Gastrocnemius medialis (tissue), 4 donors: ENCODE measurements around the gene PRKAG2.

Experiments
- POLR2A ChIP-seq, 2 donors: fragments of 450-650 bp; IDR thresholded peaks; one replicate each; pipeline ENCODE4 v1.6.1; 2017; ENCODE audit warnings: antibody characterized with exemption in 2 of 2, mild to moderate bottlenecking in 2 of 2, moderate library complexity in 2 of 2
- TF ChIP-seq, protein P1 (sequence below), 5 experiments: fragments of 450-650 bp in 3 of 5; fragments of 200-600 bp in 2 of 5; sonication (generic) in 2 of 5; IDR thresholded peaks in 4 of 5; conservative IDR thresholded peaks in 1 of 5; 1 replicate in 4 of 5; 2 replicates in 1 of 5; pipeline ENCODE4 v1.5.1; 2016 to 2019; ENCODE audit warnings: antibody characterized with exemption in 5 of 5, mild to moderate bottlenecking in 3 of 5, moderate library complexity in 3 of 5

DNA sequence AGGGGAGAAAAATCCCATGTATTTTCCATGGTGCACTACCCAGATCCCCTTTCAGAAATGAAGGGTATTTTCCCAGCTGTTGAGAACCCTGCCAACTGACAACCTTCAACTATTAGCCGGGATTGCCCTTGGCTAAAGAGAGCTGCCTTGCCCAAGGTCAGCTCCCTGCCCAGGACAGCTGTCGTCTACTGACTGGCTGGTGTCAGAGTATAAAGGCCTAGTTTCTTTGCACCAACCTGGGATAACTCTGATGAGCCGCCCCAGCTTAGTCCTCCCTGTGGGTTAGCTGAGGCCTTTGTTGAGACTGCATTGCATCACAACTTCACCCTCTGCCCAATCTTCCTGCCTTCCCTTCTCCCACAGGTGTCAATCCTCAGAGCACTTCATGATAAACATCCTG is 210.0 kb downstream of the PRKAG2 start:
- TF ChIP-seq, protein P1, sequence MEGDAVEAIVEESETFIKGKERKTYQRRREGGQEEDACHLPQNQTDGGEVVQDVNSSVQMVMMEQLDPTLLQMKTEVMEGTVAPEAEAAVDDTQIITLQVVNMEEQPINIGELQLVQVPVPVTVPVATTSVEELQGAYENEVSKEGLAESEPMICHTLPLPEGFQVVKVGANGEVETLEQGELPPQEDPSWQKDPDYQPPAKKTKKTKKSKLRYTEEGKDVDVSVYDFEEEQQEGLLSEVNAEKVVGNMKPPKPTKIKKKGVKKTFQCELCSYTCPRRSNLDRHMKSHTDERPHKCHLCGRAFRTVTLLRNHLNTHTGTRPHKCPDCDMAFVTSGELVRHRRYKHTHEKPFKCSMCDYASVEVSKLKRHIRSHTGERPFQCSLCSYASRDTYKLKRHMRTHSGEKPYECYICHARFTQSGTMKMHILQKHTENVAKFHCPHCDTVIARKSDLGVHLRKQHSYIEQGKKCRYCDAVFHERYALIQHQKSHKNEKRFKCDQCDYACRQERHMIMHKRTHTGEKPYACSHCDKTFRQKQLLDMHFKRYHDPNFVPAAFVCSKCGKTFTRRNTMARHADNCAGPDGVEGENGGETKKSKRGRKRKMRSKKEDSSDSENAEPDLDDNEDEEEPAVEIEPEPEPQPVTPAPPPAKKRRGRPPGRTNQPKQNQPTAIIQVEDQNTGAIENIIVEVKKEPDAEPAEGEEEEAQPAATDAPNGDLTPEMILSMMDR (IDR thresholded peaks at IDR 0.05 in 4 of 5, conservative IDR thresholded peaks at IDR 0.05 in 1 of 5) = no peak
- TF ChIP-seq POLR2A (IDR thresholded peaks at IDR 0.05) = no peak
